Measurements from ENCODE around the gene PACRG.

PACRG gene

DNA sequence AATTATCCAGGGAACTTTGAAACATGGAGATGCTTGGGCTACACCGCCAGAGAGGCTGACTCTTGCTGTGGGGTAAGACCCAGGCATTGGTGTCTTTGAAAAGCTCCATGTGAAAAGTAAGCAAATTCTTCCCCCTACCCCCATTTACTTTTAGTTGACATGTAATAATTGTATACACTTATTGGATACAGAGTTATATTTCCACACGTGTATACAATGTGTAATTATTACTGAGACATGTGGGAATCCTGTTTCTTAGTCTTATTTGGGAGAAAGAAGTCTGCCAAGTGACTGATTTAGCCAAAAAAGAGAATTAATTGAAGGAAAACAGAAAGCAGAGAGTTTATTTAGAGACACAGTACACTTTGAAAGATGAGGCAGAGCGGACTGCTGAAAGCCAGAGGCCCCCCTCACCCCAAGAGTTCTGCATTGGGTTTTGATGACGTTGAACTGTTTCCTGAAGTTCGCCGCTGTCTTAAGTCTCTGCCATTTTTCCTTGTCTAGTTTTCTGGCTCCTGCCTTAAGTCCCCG lies 193.8 kb downstream of the PACRG start:
- FAIRE-seq, result no peak

DNA sequence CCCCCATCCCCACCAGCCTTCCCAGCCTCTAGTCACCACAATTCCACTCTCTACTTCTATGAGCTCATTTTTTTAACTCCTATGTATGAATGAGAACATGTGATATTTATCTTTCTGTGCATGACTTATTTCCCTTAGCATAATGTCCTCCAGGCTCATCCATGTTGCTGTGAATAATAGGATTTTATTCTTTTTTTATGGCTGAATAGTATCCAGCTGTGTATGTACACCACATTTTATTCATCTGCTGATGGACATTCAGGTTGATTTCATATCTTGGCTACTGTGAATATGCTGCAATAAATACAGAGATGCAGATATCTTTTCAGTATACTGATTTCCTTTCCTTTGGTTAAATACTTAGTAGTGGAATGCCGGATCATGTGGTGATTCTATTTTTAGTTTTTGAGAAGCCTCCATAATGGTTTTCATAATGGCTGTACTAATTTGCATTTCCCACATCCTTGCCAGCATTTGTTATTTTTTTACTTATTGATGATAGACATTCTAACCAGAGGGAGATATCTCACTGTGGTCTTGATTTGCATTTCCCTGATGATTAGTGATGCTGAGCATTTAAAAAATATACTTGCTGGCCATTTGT lies 194.9 kb downstream of the PACRG start:
- DNase-seq (ENCODE audit: insufficient read length, low spot score), result no peak

More for the DNA sequence above, 193.8 kb downstream of the PACRG start:
- no peak for DNase-seq (ENCODE audit: insufficient read length, low spot score)

DNA sequence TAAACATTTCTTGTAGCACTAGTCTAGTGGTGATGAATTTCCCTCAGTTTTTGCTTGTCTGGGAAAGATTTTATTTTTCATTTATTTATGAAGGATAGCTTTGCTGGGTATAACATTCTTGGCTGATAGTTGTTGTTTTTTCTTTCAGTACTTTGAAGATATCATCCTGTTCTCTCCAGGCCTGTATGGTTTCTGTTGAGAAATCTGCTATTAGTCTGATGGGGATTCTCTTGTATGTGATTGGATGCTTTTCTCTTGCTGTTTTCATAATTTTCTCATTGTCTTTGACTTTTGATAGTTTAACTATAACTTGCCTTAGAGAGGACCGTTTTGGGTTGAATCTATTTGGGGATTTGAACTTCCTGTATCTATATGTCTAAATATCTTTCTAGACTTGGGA lies 207.1 kb downstream of the PACRG start:
- FAIRE-seq, result no peak
- DNase-seq (ENCODE audit: insufficient read length, low spot score), result no peak

More for the DNA sequence above, 194.9 kb downstream of the PACRG start:
- FAIRE-seq, result no peak

DNA sequence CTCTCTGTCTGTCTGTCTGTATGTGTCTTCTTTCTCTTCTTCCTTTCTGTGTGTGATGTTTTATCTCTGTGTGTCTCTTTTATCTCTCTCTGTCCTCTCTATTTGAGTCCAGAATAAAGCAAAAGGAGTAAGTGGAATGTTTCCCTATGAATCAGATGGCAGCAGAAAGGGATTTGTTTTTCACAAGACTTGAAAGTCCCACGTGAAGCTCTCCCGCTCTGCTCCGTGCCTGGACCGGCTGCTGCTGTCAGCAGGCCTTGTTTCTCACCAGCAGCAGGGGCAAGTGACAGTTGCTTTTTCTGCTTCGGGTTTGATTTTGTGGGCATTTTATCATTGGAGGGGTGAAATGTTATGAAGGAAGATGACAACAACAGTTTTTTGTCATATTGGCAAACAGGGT lies 212.7 kb downstream of the PACRG start:
- FAIRE-seq, result no peak

DNA sequence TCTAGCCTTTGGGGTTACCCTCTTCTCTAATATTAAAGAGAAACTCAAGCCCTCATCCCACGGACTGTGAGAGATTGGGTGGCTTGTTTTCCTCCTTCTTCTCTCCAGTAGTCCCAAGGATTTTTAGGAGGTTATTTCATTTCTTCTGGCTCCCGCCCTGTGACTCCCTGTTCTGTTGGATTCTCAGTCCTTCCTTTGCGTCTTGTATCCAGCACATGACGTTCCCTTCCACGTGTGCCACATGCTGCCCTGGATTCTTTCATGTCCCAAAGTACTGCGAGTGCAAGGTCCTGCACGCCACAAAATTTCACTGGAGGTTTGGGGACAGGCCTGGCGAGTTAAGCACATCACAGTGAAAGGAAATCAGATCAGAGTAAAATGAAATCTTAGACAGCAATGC lies 213.4 kb downstream of the PACRG start:
- FAIRE-seq, result no peak
- no peak for DNase-seq (ENCODE audit: insufficient read length, low spot score)

More for the DNA sequence above, 212.7 kb downstream of the PACRG start:
- no peak for DNase-seq (ENCODE audit: insufficient read length, low spot score)

DNA sequence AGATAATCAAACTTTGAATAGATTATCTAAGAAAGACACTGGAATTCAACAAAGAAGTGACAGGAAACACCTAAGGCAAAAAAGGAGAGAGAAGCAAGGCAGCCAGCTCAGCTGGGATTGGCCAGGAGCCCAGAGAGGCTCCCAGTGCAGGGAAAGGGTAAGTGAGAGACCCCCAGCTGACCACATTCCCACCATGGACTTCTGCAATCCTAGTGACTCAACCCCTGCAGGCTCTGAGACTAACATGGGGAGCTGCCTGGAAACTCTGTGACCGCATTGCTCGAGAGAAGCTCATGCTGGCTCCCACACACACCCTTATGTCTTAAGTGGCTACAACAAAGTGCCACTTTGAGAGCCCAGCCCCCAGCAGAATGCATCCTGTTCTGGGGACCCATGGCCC lies 215.1 kb downstream of the PACRG start:
- peak; percentile 5 for DNase-seq (ENCODE audit: insufficient read length, low spot score)
- no peak for FAIRE-seq

DNA sequence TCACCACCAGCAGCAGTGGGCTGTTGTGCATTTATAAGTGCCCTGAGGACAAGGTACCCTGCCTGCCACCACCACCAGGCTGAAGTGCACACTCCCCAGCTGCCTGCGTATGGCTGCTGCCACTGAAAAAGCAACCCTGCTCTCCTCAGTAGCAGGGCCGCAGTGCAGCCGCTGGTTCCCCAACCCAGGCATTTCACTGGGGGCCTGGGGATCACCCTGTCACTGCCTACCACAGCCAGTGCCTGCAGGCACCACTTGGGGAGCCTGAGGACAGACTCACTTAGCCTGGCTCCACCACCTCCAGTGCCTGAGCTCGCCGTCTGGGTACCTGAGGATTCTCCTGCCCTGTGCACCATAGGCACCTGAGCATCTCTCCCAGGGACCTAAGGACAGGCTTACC lies 215.6 kb downstream of the PACRG start:
- no peak for FAIRE-seq
- DNase-seq (ENCODE audit: insufficient read length, low spot score), result no peak

DNA sequence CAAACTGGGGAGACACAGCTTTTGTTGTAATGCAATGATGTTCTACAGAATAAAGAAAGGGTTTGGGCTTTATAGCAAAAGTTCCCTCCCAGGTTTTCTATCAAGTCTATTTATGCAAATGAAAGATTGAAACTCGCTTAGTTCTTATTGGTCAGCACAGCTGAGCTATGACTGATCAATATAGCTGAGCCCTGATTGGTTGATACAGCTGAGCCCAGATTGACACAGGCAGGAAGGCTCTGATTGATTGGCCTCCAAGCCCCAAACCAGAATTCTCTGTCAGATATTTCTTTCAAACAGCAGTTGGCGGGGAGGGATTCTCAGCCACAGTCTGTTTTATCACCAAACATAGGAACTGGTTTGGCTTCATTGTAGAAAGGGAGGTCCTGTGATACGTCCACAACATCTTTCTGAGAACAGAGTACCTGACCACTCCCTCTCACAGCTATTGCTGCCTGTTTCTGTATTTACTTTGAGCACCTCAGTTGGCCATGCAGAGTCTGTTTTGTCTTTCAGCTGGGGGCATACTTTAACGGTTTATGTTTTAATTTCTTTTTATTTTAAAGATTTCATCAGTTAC lies 223.5 kb downstream of the PACRG start:
- DNase-seq (ENCODE audit: insufficient read length, low spot score) (no peak), FAIRE-seq (no peak)

DNA sequence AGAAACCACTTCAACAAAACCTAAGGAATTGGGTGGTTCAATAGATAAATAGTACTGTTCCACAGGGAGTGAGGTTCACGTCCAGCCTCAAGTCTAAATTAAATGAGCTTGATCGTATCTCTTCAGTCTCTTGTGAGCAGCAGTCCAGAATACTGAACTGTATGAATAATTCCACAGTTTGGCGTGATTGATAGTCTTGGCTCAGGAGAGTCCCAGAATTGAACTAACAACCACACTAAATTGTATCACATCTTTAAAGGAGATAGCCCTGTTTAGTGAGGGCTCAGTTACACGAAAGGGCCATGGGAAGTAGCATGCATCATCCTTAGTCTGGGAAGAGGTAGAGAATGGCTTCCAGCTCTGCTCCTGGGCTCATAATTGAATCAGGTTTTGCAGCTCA lies 224.6 kb downstream of the PACRG start:
- FAIRE-seq, result no peak
- no peak for DNase-seq (ENCODE audit: insufficient read length, low spot score)

DNA sequence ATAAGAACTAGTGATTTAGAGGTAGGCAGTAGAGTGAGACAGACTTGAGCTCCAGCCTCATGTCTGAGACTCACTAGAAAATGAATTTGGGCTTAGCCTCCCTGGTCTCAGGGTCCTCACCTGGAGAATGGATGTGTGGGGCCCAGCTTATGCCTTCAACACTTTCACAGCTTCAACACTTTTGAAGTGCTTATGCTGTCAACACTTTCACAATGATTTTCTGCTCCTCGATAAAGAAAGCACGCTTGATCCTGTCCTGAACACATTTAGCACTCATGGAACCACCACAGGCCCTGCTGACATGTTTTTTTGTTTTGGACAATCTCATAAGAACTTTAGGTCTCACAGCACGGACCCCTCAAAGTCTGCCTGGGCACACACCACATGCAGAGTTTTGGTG lies 229.3 kb downstream of the PACRG start:
- no peak for FAIRE-seq
- no peak for DNase-seq (ENCODE audit: insufficient read length, low spot score)

DNA sequence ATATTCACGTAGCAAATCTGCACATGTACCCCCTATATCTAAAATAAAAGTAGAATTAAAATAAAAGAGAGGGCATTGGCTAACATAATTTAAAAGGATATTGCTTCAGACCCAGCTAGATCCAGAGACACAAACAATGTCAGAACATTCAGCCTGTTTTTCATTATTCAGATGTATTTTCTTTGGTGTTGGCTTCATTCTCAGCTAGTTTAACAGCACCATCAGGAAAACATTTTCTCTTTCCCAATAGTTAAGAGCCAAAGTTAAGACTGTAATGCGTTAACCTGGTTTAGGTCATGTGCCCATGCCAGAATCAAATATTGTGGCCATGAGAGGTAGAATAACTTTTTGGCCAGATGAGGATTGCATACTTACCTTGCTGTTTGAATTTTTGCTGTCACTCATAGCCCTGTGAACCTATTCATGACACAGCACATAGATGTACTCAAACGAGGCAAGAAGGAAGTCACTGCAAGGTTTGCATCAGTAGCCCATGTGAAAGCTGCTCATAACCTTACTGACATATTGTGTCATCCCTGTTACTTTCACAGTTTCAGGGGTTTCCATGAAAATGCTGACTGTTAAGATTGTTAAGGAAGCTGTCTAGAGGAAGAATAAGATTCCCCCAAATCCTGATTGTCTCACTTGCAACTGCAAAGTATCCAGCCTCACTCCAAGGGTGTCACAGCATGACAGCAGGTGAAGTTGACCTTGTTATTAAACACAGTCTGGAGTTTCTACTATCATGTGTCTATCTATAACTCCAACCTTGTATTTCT lies 233.1 kb downstream of the PACRG start:
- no peak for FAIRE-seq
- no peak for DNase-seq (ENCODE audit: insufficient read length, low spot score)

DNA sequence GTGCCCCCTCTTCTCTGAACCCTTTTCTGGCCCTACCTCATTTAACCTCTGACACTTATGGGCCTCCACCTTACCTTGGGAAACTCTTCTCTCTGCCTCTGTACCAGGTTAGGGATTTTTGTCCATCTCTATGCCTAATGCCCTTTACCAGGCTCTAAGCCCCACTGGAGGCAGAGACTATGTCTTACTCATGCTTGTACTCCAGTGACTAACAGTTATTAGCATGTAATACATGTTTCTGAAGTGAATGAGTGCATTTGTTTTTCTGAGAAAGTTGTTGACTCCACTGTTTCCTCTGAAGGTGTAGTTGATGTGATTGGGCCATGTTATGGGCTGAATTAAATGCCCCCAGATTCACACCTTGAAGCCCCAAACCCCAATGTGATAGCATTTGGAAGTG lies 234.3 kb downstream of the PACRG start:
- FAIRE-seq, result no peak
- DNase-seq (ENCODE audit: insufficient read length, low spot score), result no peak

DNA sequence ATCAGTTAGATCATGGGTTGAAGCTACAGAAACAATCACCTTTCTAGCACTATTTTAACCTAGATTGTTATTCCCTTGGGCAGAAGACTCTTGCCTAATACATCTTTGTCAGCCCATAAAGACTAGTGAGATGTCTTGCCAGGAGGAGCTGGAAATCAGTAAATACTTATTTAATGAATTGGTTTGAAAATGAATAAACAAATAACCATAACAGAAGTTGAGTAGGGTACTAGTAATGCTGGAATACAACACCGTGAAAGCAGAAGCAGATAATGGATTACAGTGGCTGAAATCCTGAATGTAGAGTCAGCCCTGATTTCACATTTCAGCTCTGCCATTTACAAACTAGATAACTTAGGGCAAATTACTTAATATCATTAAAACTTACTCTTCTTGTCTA lies 236.1 kb downstream of the PACRG start:
- DNase-seq (ENCODE audit: insufficient read length, low spot score) (no peak), FAIRE-seq (no peak)

DNA sequence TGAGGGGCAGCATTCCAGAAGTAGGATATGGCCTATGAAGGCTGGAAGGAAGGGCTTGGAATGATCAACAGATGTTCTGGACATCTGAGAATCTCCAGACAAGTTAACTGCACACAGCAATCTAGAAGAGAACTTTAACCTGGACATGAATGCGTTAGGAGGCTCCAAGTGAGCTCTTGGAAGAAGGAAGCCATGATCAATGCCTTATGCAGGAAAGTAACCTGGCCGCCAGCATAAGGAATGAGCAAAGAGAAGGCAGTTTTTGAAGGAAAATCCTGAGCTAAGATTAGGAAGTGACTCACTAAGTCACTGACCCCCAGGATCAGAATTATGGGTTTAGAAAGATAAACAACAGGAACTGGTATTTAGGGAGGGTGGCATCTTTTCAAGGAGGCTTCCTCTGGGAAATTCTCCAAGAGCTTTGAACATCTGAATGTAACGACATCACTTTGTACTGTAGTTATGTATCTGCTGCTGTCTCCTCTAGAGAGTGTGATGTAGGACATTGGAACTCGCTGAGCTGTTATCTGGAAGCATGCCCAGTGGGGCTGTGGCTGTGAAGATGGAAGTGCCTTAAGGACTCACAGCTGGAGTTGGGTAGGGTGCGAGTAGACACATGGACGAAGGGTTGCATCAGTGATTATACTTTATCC lies 236.8 kb downstream of the PACRG start:
- peak; percentile 59 for DNase-seq (ENCODE audit: insufficient read length, low spot score)
- FAIRE-seq, result peak; percentile 51

DNA sequence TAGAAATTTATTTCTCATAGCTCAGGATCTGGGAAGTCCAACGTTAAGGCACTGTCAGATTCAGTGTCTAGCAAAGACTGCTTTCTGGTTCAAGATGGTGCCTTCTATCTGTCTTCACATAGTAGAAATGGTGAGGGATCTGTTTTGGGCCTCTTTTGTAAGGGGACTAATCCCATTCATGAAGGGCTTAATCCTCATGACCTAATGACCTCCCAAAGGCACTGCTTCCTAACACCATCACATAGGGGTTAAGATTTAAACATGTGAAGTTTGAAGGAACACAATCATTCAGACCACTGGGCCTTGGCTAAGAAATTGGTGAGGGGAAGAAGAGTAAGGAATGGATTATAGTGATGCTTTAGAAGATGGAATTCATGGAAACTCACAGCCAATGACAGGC lies 237.6 kb downstream of the PACRG start:
- DNase-seq (ENCODE audit: insufficient read length, low spot score), result no peak
- no peak for FAIRE-seq

DNA sequence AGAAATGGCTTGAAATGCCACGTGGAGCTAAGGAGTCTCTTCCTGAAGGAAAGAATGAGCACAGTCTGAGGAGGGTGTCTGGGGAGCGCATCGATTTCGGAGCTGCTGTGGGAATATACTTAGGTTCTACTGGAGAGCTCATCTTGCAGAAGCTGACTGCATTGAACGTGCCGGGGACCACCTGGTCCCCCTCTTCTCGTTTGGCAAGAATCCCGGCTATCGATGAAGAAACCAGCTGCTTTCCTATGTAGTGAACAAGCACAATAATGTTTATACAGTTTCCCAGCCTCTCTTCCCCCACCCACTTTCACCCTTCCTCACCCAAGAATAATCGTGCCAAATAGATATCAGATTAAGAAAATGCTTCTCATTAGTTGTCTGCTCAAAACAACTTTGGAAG lies 242.5 kb downstream of the PACRG start:
- DNase-seq (ENCODE audit: insufficient read length, low spot score), result no peak

DNA sequence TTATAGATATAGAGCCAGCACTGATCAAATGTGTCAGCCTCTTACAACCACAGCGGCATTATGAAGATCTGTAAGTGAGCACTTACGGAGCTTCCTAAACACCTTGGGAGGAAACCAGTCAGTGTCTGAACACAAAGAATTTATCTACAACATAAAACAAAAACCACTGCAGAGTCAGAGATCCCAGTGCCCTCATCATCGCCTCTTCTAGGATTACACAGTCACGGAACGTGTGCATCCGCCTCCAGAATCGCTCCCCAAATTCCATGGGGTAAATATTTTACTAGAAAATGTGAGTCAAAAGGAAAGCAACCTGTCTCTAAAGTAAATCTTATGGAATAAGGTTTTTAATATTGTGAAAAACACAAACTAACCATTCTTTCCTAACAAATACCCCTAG lies 243.6 kb downstream of the PACRG start:
- FAIRE-seq (no peak), DNase-seq (ENCODE audit: insufficient read length, low spot score) (no peak)

More for the DNA sequence above, 242.5 kb downstream of the PACRG start:
- FAIRE-seq, result no peak

DNA sequence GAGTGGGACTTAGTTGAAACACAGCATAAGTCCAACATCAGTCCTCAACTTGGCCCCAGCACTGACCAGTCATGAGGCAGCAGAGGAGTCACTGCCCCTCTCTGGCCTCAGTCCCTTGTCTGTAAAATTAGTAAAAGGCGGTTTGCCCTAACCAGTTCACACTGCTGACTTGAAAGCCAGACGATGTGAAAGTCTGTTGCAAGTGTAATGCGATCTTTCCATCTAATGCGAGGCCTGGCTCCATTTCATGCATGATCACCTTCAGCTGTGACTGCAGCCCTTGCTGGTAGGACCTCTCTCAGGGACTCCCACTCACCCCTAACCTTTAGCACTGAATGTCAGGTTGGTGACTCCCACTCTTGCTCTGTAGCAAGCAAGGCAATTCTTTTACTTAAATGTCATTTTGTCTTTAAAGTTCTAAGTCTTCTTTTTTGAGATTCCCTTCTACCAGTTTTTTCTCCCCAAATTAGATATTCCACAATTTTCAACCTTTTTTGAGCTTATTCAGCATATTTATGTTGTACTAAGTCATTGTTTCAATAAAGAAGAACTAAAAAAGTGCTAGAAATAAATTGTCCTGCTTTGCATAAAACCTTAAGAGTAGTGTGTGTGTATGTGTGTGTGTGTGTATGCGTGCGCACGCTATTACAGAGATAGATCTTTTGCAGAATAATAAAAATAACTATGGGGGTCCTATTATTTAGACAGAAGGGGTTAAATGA lies 245.5 kb downstream of the PACRG start:
- no peak for DNase-seq (ENCODE audit: insufficient read length, low spot score)
- FAIRE-seq, result no peak

DNA sequence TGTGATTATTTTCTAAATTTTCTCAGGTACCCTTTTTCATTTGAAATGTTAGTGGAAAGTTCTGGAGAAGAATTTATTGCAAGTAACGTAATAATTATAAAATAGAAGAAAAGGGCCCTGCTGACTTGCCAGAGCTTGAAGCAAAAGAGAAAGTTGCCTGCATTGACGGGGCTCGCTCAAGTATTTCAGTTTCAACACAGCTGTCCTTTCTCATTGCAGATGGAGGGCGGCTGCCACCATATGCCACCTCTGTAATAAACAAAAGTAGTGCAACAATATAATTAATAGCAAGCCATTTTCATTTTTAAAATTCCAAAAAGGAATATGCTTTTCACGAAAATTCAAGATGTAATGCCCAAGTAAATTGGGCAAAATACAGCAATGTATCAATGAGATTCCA lies 246.2 kb downstream of the PACRG start:
- no peak for FAIRE-seq
- no peak for DNase-seq (ENCODE audit: insufficient read length, low spot score)

DNA sequence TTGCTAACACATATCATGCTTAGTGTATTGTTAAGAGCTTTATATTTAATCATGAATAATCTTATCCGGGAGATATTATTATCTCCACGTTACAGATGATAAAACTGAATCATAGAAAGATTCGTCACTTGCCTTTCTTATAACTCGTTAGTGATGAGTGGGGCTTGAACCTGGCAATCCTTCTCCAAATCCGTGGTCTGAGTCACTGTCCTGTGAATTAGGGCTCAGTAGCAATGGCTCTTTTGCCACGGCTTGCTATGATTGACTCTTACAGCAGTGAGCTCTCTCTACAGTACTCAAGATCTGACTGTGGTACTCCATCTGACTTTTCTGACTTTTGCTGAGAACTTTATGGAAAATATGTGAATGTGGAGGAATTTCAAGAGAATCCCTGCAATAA lies 246.9 kb downstream of the PACRG start:
- DNase-seq (ENCODE audit: insufficient read length, low spot score) (no peak), FAIRE-seq (no peak)

DNA sequence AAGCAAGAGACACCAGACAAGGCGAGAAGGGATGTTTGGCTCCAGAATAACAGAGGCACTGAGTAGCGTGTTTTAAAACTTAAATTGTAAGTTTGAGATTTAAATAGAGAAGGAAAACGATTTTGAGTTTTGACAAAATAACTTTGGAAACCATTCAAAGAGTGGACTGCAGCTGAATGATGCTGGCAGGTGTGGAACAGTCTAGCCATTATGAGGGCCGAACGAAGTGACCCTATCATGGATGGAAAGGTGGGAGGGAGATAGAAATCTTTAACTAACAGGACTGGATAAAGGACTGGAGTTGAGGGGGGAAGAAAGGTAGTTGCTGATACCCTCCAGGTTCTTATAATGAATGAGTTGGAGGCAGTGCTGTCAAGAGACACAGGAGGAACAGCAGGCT lies 248.4 kb downstream of the PACRG start:
- FAIRE-seq, result no peak
- no peak for DNase-seq (ENCODE audit: insufficient read length, low spot score)

All from HTR-8/SVneo (cell line).